Transverse colon (tissue), 3 donors: Measurements from ENCODE around the gene PIGT.

ENCODE experiments used
- EP300 ChIP-seq: sonication (generic); formaldehyde crosslinking; IDR thresholded peaks from one replicate; pipeline ENCODE4 v1.6.1; 2017; ENCODE audit warnings: antibody characterized with exemption, low read depth
- POLR2A ChIP-seq: fragments of 450-650 bp; IDR thresholded peaks from one replicate; pipeline ENCODE4 v1.6.1; 2016; ENCODE audit warnings: antibody characterized with exemption, mild to moderate bottlenecking, moderate library complexity
- TF ChIP-seq, protein P1 (sequence below), 5 experiments: fragments of 200-600 bp in 3 of 5; fragments of 450-650 bp in 2 of 5; sonication (generic) in 3 of 5; IDR thresholded peaks; 1 replicate in 2 of 5; 2 replicates in 3 of 5; pipeline ENCODE4 v1.5.1; 2016 to 2017; ENCODE audit warnings: antibody characterized with exemption in 5 of 5, inconsistent platforms in 3 of 5, mild to moderate bottlenecking in 2 of 5, moderate library complexity in 1 of 5

GRCh38 chr20:45410887-45411286 lies 5.1 kb upstream of the PIGT start:
- TF ChIP-seq EP300 (no peak), POLR2A (peak; percentile 23)
- TF ChIP-seq, protein P1, sequence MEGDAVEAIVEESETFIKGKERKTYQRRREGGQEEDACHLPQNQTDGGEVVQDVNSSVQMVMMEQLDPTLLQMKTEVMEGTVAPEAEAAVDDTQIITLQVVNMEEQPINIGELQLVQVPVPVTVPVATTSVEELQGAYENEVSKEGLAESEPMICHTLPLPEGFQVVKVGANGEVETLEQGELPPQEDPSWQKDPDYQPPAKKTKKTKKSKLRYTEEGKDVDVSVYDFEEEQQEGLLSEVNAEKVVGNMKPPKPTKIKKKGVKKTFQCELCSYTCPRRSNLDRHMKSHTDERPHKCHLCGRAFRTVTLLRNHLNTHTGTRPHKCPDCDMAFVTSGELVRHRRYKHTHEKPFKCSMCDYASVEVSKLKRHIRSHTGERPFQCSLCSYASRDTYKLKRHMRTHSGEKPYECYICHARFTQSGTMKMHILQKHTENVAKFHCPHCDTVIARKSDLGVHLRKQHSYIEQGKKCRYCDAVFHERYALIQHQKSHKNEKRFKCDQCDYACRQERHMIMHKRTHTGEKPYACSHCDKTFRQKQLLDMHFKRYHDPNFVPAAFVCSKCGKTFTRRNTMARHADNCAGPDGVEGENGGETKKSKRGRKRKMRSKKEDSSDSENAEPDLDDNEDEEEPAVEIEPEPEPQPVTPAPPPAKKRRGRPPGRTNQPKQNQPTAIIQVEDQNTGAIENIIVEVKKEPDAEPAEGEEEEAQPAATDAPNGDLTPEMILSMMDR (IDR thresholded peaks at IDR 0.05) = no peak
